Thyroid gland (tissue), 4 donors: ENCODE results near the gene STAC.

ENCODE experiments used
- CTCF ChIP-seq, 6 experiments: fragments of 200-600 bp in 3 of 6; fragments of 450-650 bp in 3 of 6; sonication (generic) in 3 of 6; IDR thresholded peaks; one replicate each; pipeline ENCODE4 v1.5.1; 2016 to 2019; ENCODE audit warnings: antibody characterized with exemption in 6 of 6, mild to moderate bottlenecking in 2 of 6, inconsistent platforms in 1 of 6, moderate library complexity in 1 of 6
- POLR2A ChIP-seq, 2 donors: fragments of 450-650 bp; IDR thresholded peaks; one replicate each; pipeline ENCODE4 v1.6.1; 2017; ENCODE audit warnings: antibody characterized with exemption in 2 of 2, mild to moderate bottlenecking in 2 of 2, moderate library complexity in 1 of 2

GRCh38 chr3:36575241-36575640, 194.9 kb downstream of the STAC start:
- no peak for TF ChIP-seq CTCF (IDR thresholded peaks at IDR 0.05)
- TF ChIP-seq POLR2A (IDR thresholded peaks at IDR 0.05) = no peak
